Erythroblast (primary cell): ENCODE results near the gene ANP32A.

ENCODE experiments used
- GATA1 ChIP-seq: IDR thresholded peaks from 2 replicates; pipeline ENCODE4 v1.6.1; 2011; ENCODE audit warnings: low read depth, mild to moderate bottlenecking, control low read depth, low read length, moderate library complexity
- POLR2A ChIP-seq: IDR thresholded peaks from 2 replicates; pipeline ENCODE4 v1.6.1; 2011; ENCODE audit warnings: mild to moderate bottlenecking, low read length

- TF ChIP-seq POLR2A (no peak), GATA1 (no peak)
Observed at GRCh38 chr15:68755731-68756130, 65.0 kb downstream of the ANP32A start.
